HG03460 (cell line): ENCODE results near the gene HAUS2.
A peak's percentile ranks its signal among the peaks of the same experiment; 100 is the strongest.
"Not testable (repeated sequence)": the region's sequence is repeated elsewhere in the genome, so short reads cannot be mapped to it uniquely, and the experiment has no call there.

Source experiments
- ATAC-seq: cut with Tn5 transposase; IDR thresholded peaks from one replicate; pipeline ENCODE4 v1.9.1; 2021; ENCODE audit not compliant: unreplicated experiment

HAUS2 gene

DNA sequence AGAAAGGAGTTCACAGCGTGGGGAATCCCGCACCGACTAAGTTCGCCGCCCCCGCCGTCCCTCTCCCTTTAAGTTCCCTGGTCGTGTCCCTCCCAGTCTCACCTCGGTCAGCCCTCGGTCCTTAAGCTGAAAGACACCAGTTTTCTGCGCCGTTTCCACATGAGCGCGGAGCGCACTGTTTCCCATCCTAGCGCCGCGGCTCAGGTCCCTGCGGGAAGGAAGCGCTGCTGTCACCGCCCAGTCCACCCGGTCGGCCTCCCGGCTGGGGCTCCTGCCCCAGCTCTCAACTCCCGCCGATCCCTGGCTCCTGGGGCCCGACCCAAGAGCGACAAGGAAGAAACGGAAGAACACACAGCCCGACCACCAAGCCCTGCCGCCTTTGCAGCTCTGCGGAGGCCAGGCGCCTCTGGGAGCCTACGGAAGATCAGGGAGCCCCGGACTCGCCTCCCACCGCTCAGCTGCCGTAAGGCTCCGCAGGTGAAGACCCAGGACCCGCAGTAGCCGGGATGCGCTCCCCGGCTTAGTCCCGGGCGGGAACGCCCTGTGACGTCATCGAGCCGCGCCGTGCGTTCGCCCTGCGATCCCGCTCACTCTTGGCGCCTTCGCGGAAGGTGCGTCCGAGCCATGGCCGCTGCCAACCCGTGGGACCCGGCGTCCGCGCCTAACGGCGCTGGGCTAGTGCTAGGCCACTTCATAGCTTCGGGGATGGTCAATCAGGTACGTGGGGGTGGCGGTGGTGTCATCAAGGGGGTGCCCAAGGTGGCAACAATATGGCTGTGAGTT lies at the start of gene HAUS2, which contains the start of gene LRRC57:
Gene HAUS2, plus strand, starts transcription at position 590 of the 783 bp plus-strand sequence. Its CDS starts 35 bp downstream, at position 625.
Gene LRRC57, minus strand, starts transcription at position 545 of the 783 bp plus-strand sequence. Its CDS starts 359 bp downstream, at position 186.
- ATAC-seq: peak; percentile 74

DNA sequence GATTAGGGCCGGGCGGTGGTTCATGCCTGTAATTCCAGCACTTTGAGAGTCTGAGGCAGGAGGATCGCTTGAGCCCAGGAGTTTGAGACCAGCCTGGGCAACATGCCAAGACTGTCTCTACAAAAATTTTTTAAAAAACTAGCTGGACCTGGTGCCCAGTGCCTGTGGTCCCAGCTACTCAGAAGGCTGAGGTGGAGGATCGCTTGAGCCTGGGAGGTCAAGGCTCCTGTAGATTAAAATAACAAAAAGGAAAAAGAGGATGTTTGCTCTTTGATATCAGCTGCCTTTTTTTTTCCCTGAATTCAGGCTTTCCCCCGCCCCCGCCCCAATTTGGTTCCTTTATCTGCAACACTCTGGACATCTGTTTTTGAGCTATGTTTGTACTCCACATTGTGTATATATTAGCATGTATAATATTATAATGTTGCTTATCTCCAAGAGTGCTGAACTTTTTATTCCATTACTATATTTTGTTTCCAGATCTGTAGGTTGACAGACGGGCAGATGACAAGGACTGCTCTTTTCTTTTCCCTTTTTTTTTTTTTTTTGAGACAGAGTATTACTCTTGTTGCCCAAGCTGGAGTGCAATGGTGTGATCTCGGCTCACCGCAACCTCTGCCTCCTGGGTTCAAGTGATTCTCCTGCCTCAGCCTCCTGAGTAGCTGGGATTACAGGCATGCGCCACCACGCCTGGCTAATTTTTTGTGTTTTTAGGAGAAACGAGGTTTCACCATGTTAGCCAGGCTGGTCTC lies 48.6 kb upstream of the HAUS2 start:
- ATAC-seq: no peak

DNA sequence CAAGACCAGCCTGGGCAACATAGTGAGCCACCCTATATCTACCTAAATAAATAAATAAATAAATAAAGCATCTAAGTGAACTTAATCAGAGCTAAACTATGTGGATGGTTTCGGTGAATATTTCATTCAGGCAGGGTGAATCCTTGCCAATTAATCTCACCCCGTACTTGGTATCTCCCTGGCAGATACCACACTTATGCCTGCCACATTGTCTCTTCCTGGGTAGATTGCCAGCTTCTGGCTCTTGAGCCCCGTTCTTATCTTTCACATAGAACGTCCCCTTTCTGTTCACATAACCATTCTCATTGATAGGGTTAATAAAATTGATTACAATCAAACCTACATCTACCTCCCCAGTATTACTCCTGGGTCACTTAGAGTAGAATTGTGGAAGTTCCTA lies 46.2 kb upstream of the HAUS2 start:
- no peak for ATAC-seq

DNA sequence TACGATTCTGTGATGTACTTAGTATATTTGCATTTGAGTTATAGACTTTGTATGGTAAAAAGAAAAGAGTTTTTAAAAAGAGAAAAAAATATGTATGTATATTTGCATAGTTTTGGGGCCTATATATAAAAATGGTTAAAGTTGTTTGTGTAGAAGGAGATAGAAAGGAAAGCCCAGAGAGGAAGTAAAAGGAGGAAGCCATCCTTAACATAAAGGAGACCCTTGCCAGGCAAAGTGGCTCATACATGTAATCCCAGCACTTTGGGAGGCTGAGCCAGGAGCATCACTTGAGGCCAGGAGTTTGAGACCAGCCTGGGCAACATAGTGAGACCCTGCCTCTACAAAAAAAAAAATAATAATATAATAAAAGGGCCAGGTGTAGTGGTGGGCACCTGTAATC lies 44.8 kb upstream of the HAUS2 start:
- no peak for ATAC-seq

DNA sequence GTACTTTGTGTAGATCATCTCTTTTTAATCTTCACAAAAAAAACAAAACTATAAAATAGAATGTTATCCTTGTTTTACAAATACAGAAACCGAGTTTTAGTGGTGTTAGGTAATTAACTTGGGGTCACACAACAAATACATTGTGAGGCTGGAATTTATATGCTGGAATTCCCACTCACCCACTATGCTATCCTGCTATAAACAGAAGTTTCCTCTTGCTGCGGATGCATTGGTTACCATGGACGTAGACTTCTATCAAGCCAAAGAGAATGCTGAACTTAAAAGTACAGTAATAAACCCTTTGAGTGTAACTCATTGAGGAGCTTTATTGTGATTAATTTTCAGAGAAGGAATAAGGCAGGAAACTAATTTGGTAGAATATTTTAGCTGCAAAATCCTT lies 44.0 kb upstream of the HAUS2 start:
- peak; percentile 11 for ATAC-seq

DNA sequence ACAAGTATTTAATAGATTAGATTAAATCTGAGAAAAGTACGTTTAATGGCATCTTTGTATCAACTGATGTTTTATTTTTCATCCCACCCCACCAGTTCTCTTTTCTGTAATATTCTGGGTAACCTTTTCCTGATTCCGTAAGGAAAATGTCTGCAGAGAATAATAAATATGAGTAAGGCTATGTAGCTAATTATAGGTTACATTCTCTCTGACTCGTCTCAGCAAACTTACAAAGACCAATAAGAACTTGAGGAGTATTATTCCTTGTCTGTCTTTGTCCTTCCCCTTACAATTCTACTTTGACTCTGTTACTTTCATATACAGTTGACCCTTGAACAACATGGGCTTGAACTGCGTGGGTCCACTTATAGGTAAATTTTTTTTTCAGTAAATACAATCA lies 41.1 kb upstream of the HAUS2 start:
- no peak for ATAC-seq

DNA sequence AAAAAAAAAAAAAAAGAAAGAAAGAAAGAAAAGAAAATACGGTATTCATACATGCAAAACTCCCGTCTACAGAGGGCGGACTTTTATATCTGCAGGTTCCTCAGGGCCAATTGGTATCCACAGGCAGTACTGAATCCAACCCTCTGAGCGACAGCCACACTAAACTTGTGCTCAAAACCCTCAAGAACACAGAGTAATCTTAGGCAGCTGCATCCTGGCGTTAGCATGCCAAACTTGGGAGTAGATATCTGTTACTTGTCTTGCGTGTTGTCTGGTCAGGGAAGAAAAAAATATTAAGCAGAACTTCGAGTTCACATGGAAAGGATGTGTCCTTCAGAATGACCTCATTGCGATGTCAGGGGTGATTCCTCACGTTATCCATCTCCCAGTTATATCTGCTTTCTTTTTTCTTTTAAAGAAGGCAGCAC lies 40.4 kb upstream of the HAUS2 start:
- ATAC-seq: no peak

DNA sequence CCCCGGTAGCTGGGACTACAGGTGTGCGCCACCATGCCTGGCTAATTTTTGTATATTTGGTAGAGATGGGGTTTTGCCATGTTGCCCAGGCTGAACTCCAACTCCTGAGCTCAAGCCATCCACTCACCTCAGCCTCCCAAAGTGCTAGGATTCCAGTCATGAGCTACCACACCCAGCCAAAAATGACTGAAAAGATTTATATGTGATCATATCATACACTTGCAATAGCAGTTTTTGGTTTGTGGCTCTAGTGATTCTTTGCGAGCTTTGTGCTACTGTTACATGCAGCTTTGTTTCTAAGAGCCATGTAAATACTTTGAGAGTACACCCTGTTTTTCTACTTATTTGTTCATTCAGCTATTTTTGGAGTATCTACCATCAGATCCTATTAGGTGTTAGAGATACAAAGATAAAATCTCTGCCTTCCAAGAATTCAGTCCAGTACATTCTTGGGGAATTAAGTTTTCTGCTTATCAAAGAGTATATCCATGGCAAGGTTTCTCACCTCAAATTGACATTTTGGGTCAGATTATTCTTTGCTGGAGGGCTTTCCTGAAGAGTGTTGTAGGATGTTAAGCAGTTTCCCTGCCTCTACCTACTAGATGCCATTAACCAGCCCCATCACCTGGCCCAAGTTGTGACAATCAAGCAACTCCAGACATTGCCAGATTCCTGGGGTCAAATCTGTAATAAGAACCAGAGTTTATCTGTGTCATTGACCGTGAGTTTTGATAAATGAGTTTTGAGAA lies 38.2 kb upstream of the HAUS2 start:
- no peak for ATAC-seq

DNA sequence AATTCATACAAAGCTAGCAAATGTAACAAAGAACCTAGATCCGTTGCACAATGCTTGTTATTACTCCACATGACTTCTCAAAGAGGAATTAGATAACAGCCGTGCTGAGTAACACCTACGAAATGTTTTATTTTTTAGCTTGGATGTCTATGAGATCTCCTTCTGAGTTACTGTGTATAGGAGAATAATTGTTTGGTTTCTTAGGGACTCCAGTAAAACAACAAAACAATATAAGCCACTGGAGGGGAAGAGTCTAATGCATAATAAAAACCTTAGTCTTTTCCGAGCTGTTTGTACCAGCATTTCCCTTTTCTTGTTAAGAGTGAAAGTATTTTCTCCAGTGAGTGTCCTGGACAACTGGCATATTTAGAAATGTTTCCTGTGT lies 37.6 kb upstream of the HAUS2 start:
- no peak for ATAC-seq

DNA sequence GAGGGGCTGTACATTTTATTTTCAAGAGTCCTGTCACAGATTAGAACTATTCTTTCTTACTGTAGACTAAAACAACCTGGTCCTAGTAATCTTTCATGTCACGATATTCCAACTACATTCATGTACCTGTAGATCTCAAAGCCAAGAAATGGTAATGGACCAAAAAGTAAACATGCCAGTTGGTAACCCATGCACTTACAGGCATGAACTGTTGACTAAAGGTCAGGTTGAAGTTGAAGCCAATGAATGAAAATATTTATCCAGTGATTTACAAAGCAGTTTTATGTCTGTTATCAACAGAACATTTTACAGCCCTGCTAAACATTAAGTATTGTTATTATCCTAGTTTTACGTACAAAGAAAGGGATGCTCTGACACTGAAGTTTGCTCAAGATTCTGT lies 25.3 kb upstream of the HAUS2 start:
- no peak for ATAC-seq

DNA sequence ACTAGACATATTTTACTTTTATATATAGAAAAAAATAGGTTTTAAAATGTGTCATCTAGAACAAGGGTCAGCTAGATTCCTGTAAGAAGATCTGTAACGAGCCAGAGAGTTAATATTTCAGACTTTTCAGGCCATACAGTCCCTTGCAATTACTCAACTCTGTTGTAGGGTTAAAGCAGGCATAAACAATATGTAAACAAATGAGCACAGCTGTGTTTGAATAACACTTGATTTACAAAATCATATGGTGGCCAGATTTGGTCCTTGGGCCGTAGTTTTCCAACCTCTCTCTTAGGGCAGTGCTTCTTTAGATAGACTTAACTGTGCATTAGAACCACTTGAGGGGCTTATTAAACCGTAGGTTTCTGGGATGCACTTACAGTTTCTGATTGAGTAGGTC lies 19.7 kb upstream of the HAUS2 start:
- ATAC-seq: no peak

DNA sequence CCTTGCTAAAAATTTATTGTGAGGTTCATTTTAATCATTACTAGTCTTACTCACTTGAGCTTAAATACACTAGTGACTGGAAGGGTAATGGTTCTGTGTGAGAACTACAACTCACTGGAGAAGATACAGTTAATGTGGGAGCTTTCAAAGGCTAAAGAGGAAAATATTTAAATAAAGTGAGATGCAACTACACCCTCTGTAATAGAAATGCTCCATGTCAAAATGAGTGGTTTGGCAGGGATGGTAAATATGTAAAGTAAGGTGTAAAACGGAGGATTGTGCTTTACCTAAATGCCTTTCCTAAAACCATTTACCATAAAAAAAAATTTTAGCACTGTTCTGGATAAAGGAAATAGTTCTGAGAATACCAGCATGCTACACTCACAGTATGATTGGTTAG lies 15.4 kb upstream of the HAUS2 start:
- no peak for ATAC-seq

DNA sequence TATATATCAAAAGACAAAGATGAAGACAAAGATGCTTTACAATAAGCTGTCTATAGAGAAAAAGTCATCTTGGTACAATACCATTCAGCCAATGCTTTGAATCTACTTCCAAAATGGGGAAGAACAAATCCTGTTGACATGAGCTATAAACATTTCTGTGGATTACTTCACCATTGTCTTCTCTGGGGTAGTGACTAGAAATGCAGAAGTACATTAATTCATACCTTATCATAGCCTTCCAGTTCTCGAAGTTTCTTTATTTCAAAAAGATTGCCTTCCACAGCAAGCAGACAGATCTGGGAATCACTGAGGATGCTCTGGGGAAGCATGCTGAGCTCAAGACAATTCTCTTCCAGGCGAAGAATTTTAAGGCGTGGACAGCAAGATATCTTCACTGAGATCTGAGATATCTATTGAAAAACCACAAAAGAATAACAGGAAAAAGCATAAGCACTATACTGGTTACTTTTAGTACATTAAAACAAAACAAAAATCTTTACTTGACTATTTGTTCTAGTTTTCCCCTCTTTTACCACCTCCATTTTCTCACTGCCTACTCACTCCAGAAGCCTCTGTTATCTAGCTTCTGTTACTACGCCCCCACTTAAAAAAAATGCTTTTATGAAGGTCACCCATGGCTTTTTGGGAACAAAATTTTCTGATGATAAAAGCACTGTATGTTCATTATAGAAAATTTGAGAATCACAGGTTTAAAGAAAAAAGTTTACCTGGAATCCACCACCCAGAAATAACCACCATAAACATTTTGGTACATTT lies 3.6 kb upstream of the HAUS2 start:
- no peak for ATAC-seq

DNA sequence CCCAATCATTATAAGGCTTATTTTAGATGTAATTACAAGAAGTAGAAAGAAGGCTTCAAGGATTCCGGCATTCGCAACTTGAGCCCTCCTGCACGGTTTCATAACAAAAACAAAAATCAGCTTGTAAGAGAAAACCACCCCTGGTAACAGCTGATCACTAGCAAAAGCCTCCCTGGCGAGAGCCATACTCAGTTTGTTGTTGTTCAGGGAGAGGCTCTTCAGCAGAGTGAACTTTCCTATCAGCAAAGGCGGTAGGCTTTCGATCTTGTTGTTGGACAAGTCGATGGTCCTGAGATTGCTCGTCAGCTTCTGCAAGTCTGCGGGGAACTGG lies 755 bp upstream of the HAUS2 start:
- ATAC-seq: no peak

DNA sequence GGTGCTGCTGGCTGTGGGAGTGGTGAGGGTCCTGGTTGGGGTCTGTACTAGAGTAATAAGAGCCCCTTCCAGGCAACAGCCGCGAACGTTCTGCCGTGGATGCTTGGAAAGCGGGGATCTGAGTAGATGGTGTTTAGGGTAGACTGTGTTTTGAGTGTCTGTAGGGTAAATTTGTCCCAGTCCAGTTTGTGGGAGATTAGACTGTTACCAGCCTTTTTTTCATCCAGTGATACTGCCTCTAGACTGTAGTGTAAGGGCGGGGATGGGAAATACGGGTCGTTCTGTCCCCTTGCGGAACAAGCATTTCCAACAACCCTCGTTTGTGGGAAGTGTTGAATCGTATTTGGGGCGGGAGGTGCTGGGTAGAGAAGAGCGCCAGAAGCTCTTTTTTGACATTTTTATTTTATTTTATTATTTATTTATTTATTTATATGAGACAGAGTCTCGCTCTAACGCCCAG lies 424 bp downstream of the HAUS2 start:
- peak; percentile 23 for ATAC-seq

DNA sequence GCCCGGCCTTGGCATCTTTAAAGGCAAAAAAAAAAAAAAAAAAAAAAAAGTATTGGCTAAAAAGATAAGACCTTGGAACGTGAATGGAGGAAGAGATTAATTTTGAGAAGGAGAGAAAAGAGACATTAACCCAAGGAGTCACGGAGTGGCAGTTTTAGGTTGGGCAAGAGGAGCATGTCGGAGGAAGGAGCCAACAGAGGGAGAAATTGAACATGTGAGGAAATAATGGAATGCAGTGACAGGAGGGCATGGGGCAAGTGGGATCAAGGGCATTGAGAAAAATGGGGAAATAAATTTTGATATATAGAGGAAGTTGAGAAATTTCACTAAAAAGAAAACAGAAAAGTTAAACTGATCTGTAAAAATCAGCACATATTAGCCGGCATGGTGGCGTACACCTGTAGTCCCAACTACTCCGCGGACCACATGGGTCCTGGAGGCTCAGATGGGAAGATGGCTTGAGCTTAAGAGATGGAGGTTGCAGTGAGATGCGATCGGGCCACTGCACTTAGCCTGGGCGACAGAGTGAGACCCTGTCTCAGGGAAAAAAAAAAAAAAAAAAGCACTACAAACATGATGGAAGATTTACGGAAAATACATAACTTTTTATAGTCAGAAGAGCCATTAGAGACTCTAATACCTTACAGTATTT lies 1.2 kb downstream of the HAUS2 start:
- no peak for ATAC-seq

DNA sequence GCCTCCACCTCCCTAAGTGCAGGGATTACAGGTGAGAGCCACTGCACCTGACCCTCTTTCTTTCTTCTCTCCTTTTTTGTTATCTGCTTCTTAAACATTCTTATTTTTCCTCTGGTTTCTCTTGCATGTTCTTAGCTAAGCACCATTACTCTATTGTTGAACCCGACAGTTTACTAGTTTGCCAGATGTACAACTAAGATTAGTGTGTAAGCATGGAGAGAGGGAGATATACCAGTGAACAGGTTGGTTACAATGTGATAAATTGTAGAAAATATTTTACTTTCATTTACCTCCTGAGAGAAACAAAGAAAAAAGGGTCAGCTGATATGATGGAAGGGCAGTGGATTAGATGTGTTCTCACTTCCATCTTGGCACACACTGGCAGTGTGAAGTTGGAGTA lies 4.9 kb downstream of the HAUS2 start:
- no peak for ATAC-seq

DNA sequence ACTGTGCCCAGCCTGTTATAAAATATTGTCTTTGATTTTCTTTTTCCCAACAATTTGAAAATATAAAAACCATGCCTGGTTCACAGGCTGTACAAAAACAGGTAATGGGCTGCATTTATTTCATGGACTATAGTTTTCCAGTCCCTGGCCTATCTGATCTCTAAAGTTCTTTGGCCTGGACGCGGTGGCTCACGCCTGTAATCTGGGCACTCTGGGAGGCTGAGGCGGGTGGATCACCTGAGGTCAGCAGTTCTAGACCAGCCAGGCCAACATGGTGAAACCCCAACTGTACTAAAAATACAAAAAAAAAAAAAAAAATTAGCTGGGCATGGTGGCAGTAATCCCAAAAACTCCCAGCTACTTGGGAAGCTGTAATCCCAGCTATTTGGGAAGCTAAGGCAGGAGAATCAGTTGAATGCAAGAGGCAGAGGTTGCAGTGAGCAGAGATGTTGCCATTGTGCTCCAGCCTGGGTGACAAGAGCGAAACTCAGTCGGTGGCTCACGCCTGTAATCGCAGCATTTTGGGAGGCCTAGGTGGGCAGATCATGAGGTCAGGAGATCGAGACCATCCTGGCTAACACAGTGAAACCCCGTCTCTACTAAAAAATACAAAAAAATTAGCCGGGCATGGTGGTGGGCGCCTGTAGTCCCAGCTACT lies 8.0 kb downstream of the HAUS2 start:
- ATAC-seq: not testable (repeated sequence)

DNA sequence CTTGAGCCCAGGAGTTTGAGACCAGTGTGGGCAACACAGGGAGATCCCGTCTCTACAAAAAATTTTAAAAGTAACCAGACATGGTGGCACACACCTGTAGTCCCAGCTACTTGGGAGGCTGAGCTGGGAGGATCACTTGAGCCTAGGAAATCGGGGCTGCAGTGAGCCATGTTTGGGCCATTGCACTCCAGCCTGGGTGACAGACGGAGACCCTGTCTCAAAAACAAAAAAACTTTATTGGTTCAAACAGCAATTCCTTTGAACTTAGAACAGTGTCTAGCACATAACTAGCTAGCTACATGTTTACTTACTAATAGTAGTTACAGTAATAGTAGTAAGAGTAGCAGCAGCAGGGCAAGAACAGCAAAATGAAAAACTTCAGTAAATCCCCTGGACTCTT lies 10.1 kb downstream of the HAUS2 start:
- ATAC-seq: no peak
